Chondrocyte (in vitro differentiated cells): ENCODE data around the gene GPR158. TPM values are rescaled to one million over a fixed set of nuclear protein-coding genes. Genes with fewer than 3 reads are reported as not detected.

Experiments
- DNase-seq: peaks from one replicate; pipeline ENCODE4 v3.0.0; 2021; ENCODE audit warnings: mixed read lengths, low spot score
- H3K27ac Mint-ChIP-seq: one replicate; pipeline ENCODE4 v1.8.0; 2021; ENCODE audit warnings: mild to moderate bottlenecking, moderate library complexity, mixed read lengths; ENCODE audit not compliant: unreplicated experiment
- H3K27me3 Mint-ChIP-seq: 2 replicates; pipeline ENCODE4 v1.8.0; 2021; ENCODE audit warnings: low read depth, mixed read lengths
- H3K36me3 Mint-ChIP-seq: 2 replicates; pipeline ENCODE4 v1.8.0; 2021; ENCODE audit warnings: low read depth, mixed read lengths
- H3K4me1 Mint-ChIP-seq: 2 replicates; pipeline ENCODE4 v1.8.0; 2021; ENCODE audit warnings: low read depth, mild to moderate bottlenecking, mixed read lengths
- H3K4me3 Mint-ChIP-seq: one replicate; pipeline ENCODE4 v1.8.0; 2021; ENCODE audit warnings: mild to moderate bottlenecking, moderate library complexity, mixed read lengths; ENCODE audit not compliant: unreplicated experiment
- H3K9me3 Mint-ChIP-seq: 2 replicates; pipeline ENCODE4 v1.8.0; 2021; ENCODE audit warnings: low read depth, mixed read lengths
- total RNA-seq: library from RNA; stranded (reverse); gene quantifications from 3 replicates; pipeline ENCODE4 v1.2.1, GENCODE V29; 2021
- TF ChIP-seq, protein P1 (sequence below): fragments of 200-600 bp; sonication (generic); IDR thresholded peaks from 2 replicates; pipeline ENCODE4 v1.5.0; 2021; ENCODE audit warnings: antibody characterized with exemption, mild to moderate bottlenecking, moderate library complexity

Gene GPR158
- total RNA-seq, 1 donor from 2014 or later, result 0.10 TPM

DNA sequence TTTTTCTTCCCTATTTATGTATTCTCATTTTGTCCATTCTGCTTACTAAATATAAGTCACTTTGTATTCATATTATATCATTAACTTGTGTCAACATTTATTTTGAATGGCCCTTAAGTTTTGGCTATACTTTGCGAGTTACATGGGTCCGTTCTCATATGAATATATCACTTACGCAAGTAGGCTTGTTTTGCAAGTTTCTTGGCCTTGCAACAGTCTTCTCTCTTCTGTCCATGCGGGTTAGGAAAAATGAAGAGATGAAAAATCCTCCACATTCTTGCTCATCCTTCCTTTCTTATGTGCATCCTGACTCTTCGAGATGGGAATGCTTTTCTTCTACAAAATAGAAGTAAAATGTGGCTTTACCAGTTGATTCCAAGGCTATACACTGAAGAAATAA, 82.8 kb downstream of the GPR158 start:
- H3K27me3 Mint-ChIP-seq, result peaks cover 5% of the 10 kb centered on the region
- H3K9me3 Mint-ChIP-seq, result no peaks in the 10 kb centered on the region
- H3K4me1 Mint-ChIP-seq, result no peaks in the 10 kb centered on the region
- no peak overlapping the region for H3K27ac Mint-ChIP-seq
- DNase-seq, result no peak
- no peak overlapping the region for H3K4me3 Mint-ChIP-seq
- H3K36me3 Mint-ChIP-seq, result no peaks in the 10 kb centered on the region
- TF ChIP-seq, protein P1, sequence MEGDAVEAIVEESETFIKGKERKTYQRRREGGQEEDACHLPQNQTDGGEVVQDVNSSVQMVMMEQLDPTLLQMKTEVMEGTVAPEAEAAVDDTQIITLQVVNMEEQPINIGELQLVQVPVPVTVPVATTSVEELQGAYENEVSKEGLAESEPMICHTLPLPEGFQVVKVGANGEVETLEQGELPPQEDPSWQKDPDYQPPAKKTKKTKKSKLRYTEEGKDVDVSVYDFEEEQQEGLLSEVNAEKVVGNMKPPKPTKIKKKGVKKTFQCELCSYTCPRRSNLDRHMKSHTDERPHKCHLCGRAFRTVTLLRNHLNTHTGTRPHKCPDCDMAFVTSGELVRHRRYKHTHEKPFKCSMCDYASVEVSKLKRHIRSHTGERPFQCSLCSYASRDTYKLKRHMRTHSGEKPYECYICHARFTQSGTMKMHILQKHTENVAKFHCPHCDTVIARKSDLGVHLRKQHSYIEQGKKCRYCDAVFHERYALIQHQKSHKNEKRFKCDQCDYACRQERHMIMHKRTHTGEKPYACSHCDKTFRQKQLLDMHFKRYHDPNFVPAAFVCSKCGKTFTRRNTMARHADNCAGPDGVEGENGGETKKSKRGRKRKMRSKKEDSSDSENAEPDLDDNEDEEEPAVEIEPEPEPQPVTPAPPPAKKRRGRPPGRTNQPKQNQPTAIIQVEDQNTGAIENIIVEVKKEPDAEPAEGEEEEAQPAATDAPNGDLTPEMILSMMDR, result no peak

DNA sequence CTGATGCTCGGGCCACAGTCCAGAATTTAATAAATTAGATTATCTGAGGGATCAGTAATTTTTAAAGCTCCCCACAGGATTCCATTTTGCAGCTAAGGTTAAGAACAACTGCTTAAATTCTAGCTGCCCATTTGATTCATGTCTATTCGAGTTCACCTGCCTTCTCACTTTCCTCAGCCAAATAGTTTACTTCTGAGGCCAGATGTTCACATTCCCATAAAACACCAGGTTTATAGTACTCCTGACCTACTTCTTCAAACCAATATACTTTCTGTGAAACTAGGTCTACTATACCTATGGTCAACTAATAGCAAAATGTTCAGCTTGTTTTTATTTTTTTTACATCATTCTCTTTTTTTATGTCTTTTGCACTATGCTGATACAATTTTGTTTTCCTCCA, 86.3 kb downstream of the GPR158 start:
- Mint-ChIP-seq H3K36me3 (no peaks in the 10 kb centered on the region), H3K27ac (no peak overlapping the region), H3K27me3 (peaks cover 5% of the 10 kb centered on the region), H3K4me3 (no peak overlapping the region), H3K9me3 (no peaks in the 10 kb centered on the region), H3K4me1 (no peaks in the 10 kb centered on the region)
- DNase-seq, result no peak
- TF ChIP-seq, protein P1, result no peak

DNA sequence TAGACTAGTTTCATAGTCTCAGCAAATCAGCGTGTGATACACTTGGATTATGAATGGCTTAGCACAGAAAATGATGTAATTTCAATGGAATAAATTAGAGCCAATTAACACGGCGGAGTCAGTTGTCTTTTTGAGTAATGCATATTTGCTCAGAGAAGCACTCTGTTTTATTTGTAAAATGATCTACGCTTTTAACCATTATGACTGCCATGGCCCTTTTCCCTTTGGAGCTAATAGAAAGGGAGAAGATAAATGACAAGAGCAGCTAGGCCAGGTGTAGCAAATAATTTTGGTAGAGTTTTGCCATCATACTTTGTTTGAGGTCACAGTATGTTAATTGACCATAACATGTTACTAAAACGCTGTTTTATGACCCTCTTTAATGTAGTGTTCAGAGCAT, 86.8 kb downstream of the GPR158 start:
- no peak overlapping the region for H3K27ac Mint-ChIP-seq
- DNase-seq, result no peak
- H3K9me3 Mint-ChIP-seq, result no peaks in the 10 kb centered on the region
- H3K27me3 Mint-ChIP-seq, result peaks cover 5% of the 10 kb centered on the region
- no peak overlapping the region for H3K4me3 Mint-ChIP-seq
- H3K36me3 Mint-ChIP-seq, result no peaks in the 10 kb centered on the region
- no peaks in the 10 kb centered on the region for H3K4me1 Mint-ChIP-seq
- TF ChIP-seq, protein P1, result no peak

DNA sequence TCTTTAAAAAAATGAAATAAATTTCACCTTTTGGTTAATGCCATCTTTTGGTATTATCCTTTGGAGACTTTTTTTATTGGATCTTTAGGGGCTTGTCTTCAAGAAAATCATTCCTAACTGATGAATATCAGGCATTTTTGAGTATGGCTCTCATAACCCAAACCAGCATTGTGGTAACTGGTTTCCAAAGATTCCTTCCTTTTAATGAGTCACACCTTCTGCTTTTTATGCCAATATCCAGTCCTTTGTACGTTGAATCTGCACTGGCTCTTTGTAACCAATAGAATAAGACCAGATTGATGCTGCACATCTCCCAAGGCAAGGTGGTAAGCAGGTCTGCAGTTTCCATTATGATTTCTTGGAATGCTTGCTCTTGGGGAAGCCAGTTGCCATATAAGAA, 89.1 kb downstream of the GPR158 start:
- TF ChIP-seq, protein P1, result no peak
- DNase-seq, result no peak
- no peaks in the 10 kb centered on the region for H3K4me1 Mint-ChIP-seq
- peaks cover 3% of the 10 kb centered on the region for H3K27me3 Mint-ChIP-seq
- no peak overlapping the region for H3K27ac Mint-ChIP-seq
- no peaks in the 10 kb centered on the region for H3K9me3 Mint-ChIP-seq
- H3K4me3 Mint-ChIP-seq, result no peak overlapping the region
- no peaks in the 10 kb centered on the region for H3K36me3 Mint-ChIP-seq

DNA sequence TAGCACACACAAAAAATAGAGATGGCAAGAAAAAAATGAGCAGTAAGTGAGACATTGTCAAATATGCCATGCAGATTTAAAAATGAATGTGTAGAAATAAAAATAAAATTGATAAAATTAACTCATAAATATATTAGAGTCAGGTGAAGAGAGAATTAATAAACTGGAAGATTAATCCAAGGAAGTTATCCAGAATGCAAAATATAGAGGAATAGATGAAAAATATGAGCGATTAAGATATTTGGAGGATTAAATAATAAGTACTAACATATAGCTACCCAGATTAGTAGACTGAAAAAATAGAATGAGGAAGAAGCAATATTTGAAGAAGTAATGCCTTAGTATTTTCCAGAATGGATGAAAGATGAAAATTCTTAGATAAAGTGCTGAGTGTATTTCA, 103.4 kb downstream of the GPR158 start:
- H3K4me3 Mint-ChIP-seq, result no peak overlapping the region
- H3K4me1 Mint-ChIP-seq, result no peaks in the 10 kb centered on the region
- H3K36me3 Mint-ChIP-seq, result peaks cover 6% of the 10 kb centered on the region
- no peaks in the 10 kb centered on the region for H3K27me3 Mint-ChIP-seq
- TF ChIP-seq, protein P1, result no peak
- no peak for DNase-seq
- no peak overlapping the region for H3K27ac Mint-ChIP-seq
- H3K9me3 Mint-ChIP-seq, result peaks cover 41% of the 10 kb centered on the region
